Parathyroid adenoma (tissue), 2 donors: ENCODE measurements around the gene CDKN1A.

Experiments
- H2AFZ ChIP-seq: fragments of 300-600 bp; sonication (generic); one replicate; pipeline ENCODE4 v1.7.0; 2017; ENCODE audit warnings: antibody characterized with exemption, mild to moderate bottlenecking
- H3K27ac ChIP-seq: fragments of 300-600 bp; sonication (generic); one replicate; pipeline ENCODE4 v1.7.0; 2017
- H3K27me3 ChIP-seq: fragments of 300-600 bp; sonication (generic); one replicate; pipeline ENCODE4 v1.7.0; 2017; ENCODE audit warnings: low read length; ENCODE audit not compliant: control insufficient read depth, insufficient read depth
- H3K36me3 ChIP-seq: fragments of 300-600 bp; sonication (generic); one replicate; pipeline ENCODE4 v1.7.0; 2017; ENCODE audit warnings: low read length; ENCODE audit not compliant: control insufficient read depth, insufficient read depth
- H3K4me1 ChIP-seq: fragments of 300-600 bp; sonication (generic); one replicate; pipeline ENCODE4 v1.7.0; 2017; ENCODE audit warnings: control low read depth
- H3K4me2 ChIP-seq: fragments of 300-600 bp; sonication (generic); one replicate; pipeline ENCODE4 v1.7.0; 2017; ENCODE audit warnings: low read length
- H3K4me3 ChIP-seq: fragments of 300-600 bp; sonication (generic); one replicate; pipeline ENCODE4 v1.7.0; 2017; ENCODE audit warnings: low read depth, low read length
- H3K79me2 ChIP-seq: fragments of 300-600 bp; sonication (generic); one replicate; pipeline ENCODE4 v1.7.0; 2017; ENCODE audit warnings: control low read depth
- H3K9ac ChIP-seq: fragments of 300-600 bp; sonication (generic); one replicate; pipeline ENCODE4 v1.7.0; 2017; ENCODE audit warnings: mild to moderate bottlenecking
- H3K9me3 ChIP-seq: fragments of 300-600 bp; sonication (generic); one replicate; pipeline ENCODE4 v1.7.0; 2017; ENCODE audit warnings: low read length; ENCODE audit not compliant: control insufficient read depth
- TF ChIP-seq, protein P1 (sequence below): fragments of 300-600 bp; sonication (generic); IDR thresholded peaks from one replicate; pipeline ENCODE4 v1.7.0; 2017; ENCODE audit warnings: antibody characterized with exemption, mild to moderate bottlenecking
- donor health status: primary hyperparathyroidism.

The CDKN1A gene

DNA sequence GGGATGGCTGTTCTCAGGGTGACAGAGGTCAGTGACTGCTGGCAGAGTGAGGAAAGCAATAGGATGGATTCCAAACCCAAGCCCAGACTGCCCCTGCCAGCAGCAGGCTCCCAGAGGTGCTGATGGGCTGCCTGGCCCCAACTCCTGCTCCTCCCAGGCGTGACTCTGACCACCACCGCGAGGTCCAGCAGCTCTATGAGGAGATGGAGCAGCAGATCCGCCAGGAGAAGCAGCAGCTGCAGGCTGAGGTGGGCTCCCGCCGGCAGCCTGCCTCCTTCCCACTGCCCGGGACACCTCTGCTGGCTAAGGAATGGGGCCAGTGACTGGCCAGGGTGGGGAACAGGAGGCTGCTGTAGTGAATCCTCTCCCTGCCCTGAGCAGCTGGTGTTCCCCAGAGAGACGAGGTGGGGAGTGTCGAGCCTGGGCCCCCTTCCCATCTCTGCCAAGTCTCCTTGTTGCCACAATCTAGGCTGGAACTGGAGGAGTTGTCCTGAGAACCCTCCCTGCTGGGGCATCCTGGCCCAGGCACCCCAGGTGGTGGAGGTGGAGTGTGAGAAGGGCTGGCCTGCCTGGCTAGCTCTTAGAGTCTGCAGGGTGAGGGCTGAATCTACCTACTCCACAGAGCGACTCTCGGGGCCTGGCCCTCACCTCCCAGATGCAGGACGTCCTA, 39.5 kb downstream of the CDKN1A start:
- no peak overlapping the region for H3K9ac ChIP-seq
- no peaks in the 10 kb centered on the region for H3K4me1 ChIP-seq
- H3K27me3 ChIP-seq, result no peaks in the 10 kb centered on the region

DNA sequence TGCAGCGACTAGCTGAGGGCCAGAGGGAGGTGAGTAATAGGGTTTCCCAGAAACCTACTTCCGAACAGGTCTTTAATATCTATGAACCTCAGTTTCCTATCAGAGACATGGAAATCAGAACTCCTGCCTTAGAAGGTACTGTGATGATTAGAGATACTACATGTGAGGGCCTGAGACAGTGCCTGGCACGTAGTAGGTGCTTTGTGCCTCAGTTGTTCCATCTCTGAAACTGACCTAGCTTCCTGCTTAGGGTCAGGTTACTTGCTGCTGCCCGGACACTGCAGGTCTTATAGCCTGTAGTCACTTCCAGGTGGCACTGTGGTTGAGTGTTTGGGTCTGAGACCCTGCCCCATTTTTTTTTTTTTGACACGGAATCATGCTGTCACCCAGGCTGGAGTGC, 40.0 kb downstream of the CDKN1A start:
- no peaks in the 10 kb centered on the region for H3K79me2 ChIP-seq
- H3K9me3 ChIP-seq, result no peaks in the 10 kb centered on the region
- H3K4me1 ChIP-seq, result no peaks in the 10 kb centered on the region
- H3K4me2 ChIP-seq, result no peak overlapping the region
- no peak overlapping the region for H3K9ac ChIP-seq
- no peak overlapping the region for H2AFZ ChIP-seq
- TF ChIP-seq, protein P1, sequence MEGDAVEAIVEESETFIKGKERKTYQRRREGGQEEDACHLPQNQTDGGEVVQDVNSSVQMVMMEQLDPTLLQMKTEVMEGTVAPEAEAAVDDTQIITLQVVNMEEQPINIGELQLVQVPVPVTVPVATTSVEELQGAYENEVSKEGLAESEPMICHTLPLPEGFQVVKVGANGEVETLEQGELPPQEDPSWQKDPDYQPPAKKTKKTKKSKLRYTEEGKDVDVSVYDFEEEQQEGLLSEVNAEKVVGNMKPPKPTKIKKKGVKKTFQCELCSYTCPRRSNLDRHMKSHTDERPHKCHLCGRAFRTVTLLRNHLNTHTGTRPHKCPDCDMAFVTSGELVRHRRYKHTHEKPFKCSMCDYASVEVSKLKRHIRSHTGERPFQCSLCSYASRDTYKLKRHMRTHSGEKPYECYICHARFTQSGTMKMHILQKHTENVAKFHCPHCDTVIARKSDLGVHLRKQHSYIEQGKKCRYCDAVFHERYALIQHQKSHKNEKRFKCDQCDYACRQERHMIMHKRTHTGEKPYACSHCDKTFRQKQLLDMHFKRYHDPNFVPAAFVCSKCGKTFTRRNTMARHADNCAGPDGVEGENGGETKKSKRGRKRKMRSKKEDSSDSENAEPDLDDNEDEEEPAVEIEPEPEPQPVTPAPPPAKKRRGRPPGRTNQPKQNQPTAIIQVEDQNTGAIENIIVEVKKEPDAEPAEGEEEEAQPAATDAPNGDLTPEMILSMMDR, result no peak
- no peaks in the 10 kb centered on the region for H3K36me3 ChIP-seq
- no peaks in the 10 kb centered on the region for H3K27me3 ChIP-seq
- no peak overlapping the region for H3K4me3 ChIP-seq
- no peak overlapping the region for H3K27ac ChIP-seq

More for the DNA sequence above, 39.5 kb downstream of the CDKN1A start:
- no peaks in the 10 kb centered on the region for H3K36me3 ChIP-seq
- no peak overlapping the region for H3K4me3 ChIP-seq
- no peaks in the 10 kb centered on the region for H3K9me3 ChIP-seq
- no peaks in the 10 kb centered on the region for H3K79me2 ChIP-seq
- no peak overlapping the region for H3K27ac ChIP-seq
- no peak overlapping the region for H3K4me2 ChIP-seq
- TF ChIP-seq, protein P1, result no peak
- no peak overlapping the region for H2AFZ ChIP-seq

DNA sequence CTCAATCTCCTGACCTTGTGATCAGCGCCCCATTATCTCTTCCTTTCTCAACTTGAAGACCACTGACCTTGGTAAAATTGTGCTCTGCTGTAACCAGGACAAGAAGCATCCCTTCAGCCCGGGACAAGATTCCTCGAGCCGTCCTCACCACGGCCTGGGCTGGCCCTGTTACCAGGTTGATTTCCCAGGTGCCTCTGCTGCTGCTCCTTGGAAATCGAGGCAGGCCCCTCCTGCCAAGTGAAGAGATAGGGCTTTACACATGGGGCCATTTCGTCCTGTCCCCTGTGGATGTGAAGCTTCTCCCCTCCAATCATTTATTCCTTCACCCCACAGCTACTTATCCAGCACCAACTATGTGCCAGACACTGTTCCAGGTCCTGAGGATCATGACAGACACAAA, 40.6 kb downstream of the CDKN1A start:
- H3K4me3 ChIP-seq, result no peak overlapping the region
- no peak overlapping the region for H3K4me2 ChIP-seq
- no peak overlapping the region for H2AFZ ChIP-seq
- H3K79me2 ChIP-seq, result no peaks in the 10 kb centered on the region
- H3K4me1 ChIP-seq, result no peaks in the 10 kb centered on the region
- H3K36me3 ChIP-seq, result no peaks in the 10 kb centered on the region
- no peak overlapping the region for H3K27ac ChIP-seq
- no peak overlapping the region for H3K9ac ChIP-seq
- TF ChIP-seq, protein P1, result no peak
- H3K9me3 ChIP-seq, result no peaks in the 10 kb centered on the region
- H3K27me3 ChIP-seq, result no peaks in the 10 kb centered on the region

DNA sequence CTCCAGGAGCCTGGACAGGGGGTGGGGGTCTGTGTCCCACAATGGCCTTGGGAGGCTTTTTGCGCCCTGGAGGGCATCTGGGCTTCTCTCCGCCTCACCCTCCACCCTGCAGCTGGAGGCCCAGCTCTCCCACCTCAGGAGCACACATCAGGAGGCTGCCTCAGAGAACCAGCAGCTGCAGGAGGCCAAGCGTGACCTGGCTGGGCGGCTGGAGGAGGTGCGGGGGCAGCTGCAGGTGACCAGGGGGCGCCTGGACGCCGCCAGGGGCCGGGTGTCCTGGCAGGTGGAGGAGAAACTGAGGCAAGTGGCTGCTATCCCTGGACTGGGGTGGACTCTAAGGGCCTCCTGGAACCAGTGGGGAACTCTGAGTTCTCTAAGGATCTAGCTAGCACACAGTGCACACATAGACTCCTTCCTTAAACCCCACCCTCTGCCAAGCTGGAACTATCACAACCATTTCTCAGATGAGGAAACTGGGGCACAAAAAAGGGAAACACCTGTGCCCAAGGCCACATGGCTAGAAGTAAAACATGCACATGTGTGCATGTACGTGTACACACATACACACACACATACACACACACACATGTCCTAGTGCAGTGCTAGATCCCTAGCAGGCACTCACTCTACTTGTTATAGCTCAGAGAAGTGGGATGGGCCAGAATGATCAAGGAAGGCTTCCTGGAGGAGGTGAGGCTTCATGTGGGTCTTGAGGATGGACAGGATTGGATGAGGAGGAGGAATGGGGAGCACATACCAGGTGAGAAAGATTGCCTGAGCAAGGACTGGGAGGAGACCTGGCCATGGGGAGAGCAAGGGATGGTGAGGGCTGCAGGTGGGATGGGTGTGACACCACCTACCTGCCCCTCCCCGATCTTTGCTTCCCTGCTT, 42.0 kb downstream of the CDKN1A start:
- TF ChIP-seq, protein P1, result no peak
- Histone ChIP-seq H3K27me3 (no peaks in the 10 kb centered on the region), H3K27ac (no peak overlapping the region), H3K4me3 (no peak overlapping the region), H3K36me3 (no peaks in the 10 kb centered on the region), H3K4me1 (no peaks in the 10 kb centered on the region), H2AFZ (no peak overlapping the region), H3K79me2 (no peaks in the 10 kb centered on the region), H3K9ac (no peak overlapping the region), H3K4me2 (no peak overlapping the region), H3K9me3 (no peaks in the 10 kb centered on the region)
